HepG2 (cell line): Measurements from ENCODE around the gene GAB3. TPM values are rescaled to one million over a fixed set of nuclear protein-coding genes. Genes with fewer than 3 reads are reported as not detected.

Experiments used
- AHR ChIP-seq: IDR thresholded peaks from 2 replicates; pipeline ENCODE4 v1.6.1; 2018; ENCODE audit warnings: missing genetic modification reagents, missing compliant biosample characterization
- ATF7-NPFF ChIP-seq: sonication (generic); formaldehyde crosslinking; IDR thresholded peaks from 2 replicates; pipeline ENCODE4 v1.8.1; 2023; ENCODE audit warnings: mild to moderate bottlenecking, low read depth, missing genetic modification reagents, moderate library complexity
- DMAP1 ChIP-seq: IDR thresholded peaks from 2 replicates; pipeline ENCODE4 v1.6.1; 2016
- DRAP1 ChIP-seq: IDR thresholded peaks from 2 replicates; pipeline ENCODE4 v1.6.1; 2016; ENCODE audit warnings: missing genetic modification reagents, missing compliant biosample characterization
- EEA1 ChIP-seq: sonication (generic); formaldehyde crosslinking; IDR thresholded peaks from 2 replicates; pipeline ENCODE4 v1.5.1; 2020; ENCODE audit warnings: mild to moderate bottlenecking, missing genetic modification reagents, borderline replicate concordance
- FOXP4 ChIP-seq: sonication (generic); formaldehyde crosslinking; IDR thresholded peaks from 2 replicates; pipeline ENCODE4 v1.4.0; 2020; ENCODE audit warnings: missing genetic modification reagents
- GABPA ChIP-seq, 2 experiments: IDR thresholded peaks; 2 replicates each; pipeline ENCODE4 v1.6.1; 2011 to 2016; ENCODE audit warnings: low read depth in 2 of 2, low read length in 1 of 2, missing biosample characterization in 1 of 2, missing genetic modification characterization in 1 of 2
- HNF1B ChIP-seq: sonication (generic); formaldehyde crosslinking; IDR thresholded peaks from 2 replicates; pipeline ENCODE4 v1.5.1; 2020; ENCODE audit warnings: mild to moderate bottlenecking, moderate library complexity, missing genetic modification reagents
- JUNB ChIP-seq: sonication (generic); formaldehyde crosslinking; IDR thresholded peaks from 2 replicates; pipeline ENCODE4 v1.8.0; 2022; ENCODE audit warnings: missing genetic modification reagents, mild to moderate bottlenecking, borderline replicate concordance
- KMT2A ChIP-seq: sonication (generic); formaldehyde crosslinking; IDR thresholded peaks from 2 replicates; pipeline ENCODE4 v1.4.0; 2020; ENCODE audit warnings: missing genetic modification reagents
- NFIB ChIP-seq: sonication (generic); formaldehyde crosslinking; IDR thresholded peaks from 2 replicates; pipeline ENCODE4 v1.9.0; 2021; ENCODE audit warnings: missing genetic modification reagents, mild to moderate bottlenecking, borderline replicate concordance
- NFYB ChIP-seq: sonication (generic); formaldehyde crosslinking; IDR thresholded peaks from 2 replicates; pipeline ENCODE4 v1.4.0; 2020; ENCODE audit warnings: missing genetic modification reagents
- NPAS2 ChIP-seq: sonication (generic); formaldehyde crosslinking; IDR thresholded peaks from 2 replicates; pipeline ENCODE4 v1.8.0; 2022; ENCODE audit warnings: mild to moderate bottlenecking, missing genetic modification reagents, borderline replicate concordance
- TBP ChIP-seq: sonication (generic); formaldehyde crosslinking; IDR thresholded peaks from 2 replicates; pipeline ENCODE4 v1.5.0; 2020; ENCODE audit warnings: missing genetic modification reagents
- TFAP4 ChIP-seq: sonication (generic); IDR thresholded peaks from 2 replicates; pipeline ENCODE4 v1.6.1; 2016; ENCODE audit warnings: low read depth, borderline replicate concordance
- ZFP36 ChIP-seq: fragments of 150-350 bp; IDR thresholded peaks from 2 replicates; pipeline ENCODE4 v1.6.1; 2018; ENCODE audit warnings: borderline replicate concordance, low read length, low read depth; ENCODE audit not compliant: partially characterized antibody
- ZMAT5 ChIP-seq: sonication (generic); formaldehyde crosslinking; IDR thresholded peaks from 2 replicates; pipeline ENCODE4 v1.5.0; 2020; ENCODE audit warnings: mild to moderate bottlenecking, low read depth, missing genetic modification reagents, borderline replicate concordance
- ZNF121 ChIP-seq: sonication (generic); formaldehyde crosslinking; IDR thresholded peaks from 2 replicates; pipeline ENCODE4 v1.5.0; 2020; ENCODE audit warnings: mild to moderate bottlenecking, missing genetic modification reagents
- ZNF329 ChIP-seq: sonication (generic); formaldehyde crosslinking; IDR thresholded peaks from 2 replicates; pipeline ENCODE4 v1.9.0; 2021; ENCODE audit warnings: low read depth, mild to moderate bottlenecking, missing genetic modification reagents
- ZNF337 ChIP-seq: sonication (generic); formaldehyde crosslinking; IDR thresholded peaks from 2 replicates; pipeline ENCODE4 v1.5.1; 2020; ENCODE audit warnings: missing genetic modification reagents, low read depth, mild to moderate bottlenecking, borderline replicate concordance
- ZNF503 ChIP-seq: sonication (generic); formaldehyde crosslinking; IDR thresholded peaks from 2 replicates; pipeline ENCODE4 v1.4.0; 2020; ENCODE audit warnings: missing genetic modification reagents
- ZNF768 ChIP-seq: sonication (generic); formaldehyde crosslinking; IDR thresholded peaks from 2 replicates; pipeline ENCODE4 v1.4.0; 2020; ENCODE audit warnings: missing genetic modification reagents
- polyA plus RNA-seq, 8 experiments: library from polyadenylated mRNA; depleted of rRNA in 3 of 8; stranded (reverse) in 7 of 8; unstranded in 1 of 8; fragments of >200 nt; fragmentation: Illumina TruSeq in 4 of 8; extraction: Trizol in 4 of 8; gene quantifications; 2 replicates each; pipeline versions ENCODE4 v1.2.1 to v1.2.3, GENCODE V29; 2011 to 2016; ENCODE audit warnings: low read depth in 4 of 8, missing spikeins in 1 of 8, mixed read lengths in 1 of 8; ENCODE audit not compliant: insufficient read depth in 1 of 8
- total RNA-seq, 5 experiments: library from RNA; depleted of rRNA; stranded (reverse); fragments of >200 nt; fragmentation: Illumina TruSeq; extraction: Trizol; gene quantifications; 2 replicates each; pipeline ENCODE4 v1.2.3, GENCODE V29; 2016; ENCODE audit warnings: low read depth in 1 of 5

The GAB3 gene
- total and polyA plus RNA-seq, 2 of the 13 experiments (the other 11 are each of a cell fraction or from before 2014, with no cell fraction given), result not detected

GRCh38 chrX:154762537-154763296, 11.8 kb upstream of the GAB3 start, which contains the start of gene DKC1 (continued):
- TF ChIP-seq NPAS2, result no peak
- peak; percentile 60; the same call in 1 of the 2 replicates for TF ChIP-seq DRAP1
- no peak for TF ChIP-seq NFIB (CRISPR knock-in tag)
- no peak for TF ChIP-seq TBP (CRISPR knock-in tag)
- TF ChIP-seq ZNF329 (CRISPR knock-in tag), result 0 out of 2 replicates have a peak, but pooled peaks have one; percentile 30
- TF ChIP-seq ATF7-NPFF (CRISPR knock-in tag), result peak; percentile 24; the same call in 1 of the 2 replicates
- peak; percentile 74; the same call in 1 of the 2 replicates for TF ChIP-seq AHR (CRISPR knock-in tag)
- TF ChIP-seq FOXP4 (CRISPR knock-in tag), result 0 out of 2 replicates have a peak, but pooled peaks have one; percentile 41
- TF ChIP-seq KMT2A, result peak; percentile 53; the same call in 1 of the 2 replicates
- peak; percentile 67 for TF ChIP-seq HNF1B (CRISPR knock-in tag)
- peak; percentile 81 for TF ChIP-seq NFYB (CRISPR knock-in tag)
- peak; percentile 31; the same call in 1 of the 2 replicates for TF ChIP-seq ZNF503 (CRISPR knock-in tag)
- TF ChIP-seq DMAP1 (CRISPR knock-in tag), result no peak; the same call in 1 of the 2 replicates
- no peak for TF ChIP-seq ZNF121
- TF ChIP-seq TFAP4, result peak; percentile 81; the same call in 1 of the 2 replicates
- no peak for TF ChIP-seq EEA1
- peak; percentile 42 for TF ChIP-seq GABPA (IDR thresholded peaks at IDR 0.05; ENCODE audit: low read depth, low read length)
- no peak; the same call in none of the 2 replicates for TF ChIP-seq GABPA (CRISPR knock-in tag; IDR thresholded peaks at IDR 0.05; ENCODE audit: low read depth)
- no peak for TF ChIP-seq ZFP36
- no peak for TF ChIP-seq ZMAT5 (CRISPR knock-in tag)
- TF ChIP-seq JUNB, result no peak
- TF ChIP-seq ZNF768 (CRISPR knock-in tag), result 0 out of 2 replicates have a peak, but pooled peaks have one; percentile 14
- no peak for TF ChIP-seq ZNF337
